GM21528 (cell line): ENCODE data around the gene UMODL1.
"Not testable (repeated sequence)": the region's sequence is repeated elsewhere in the genome, so short reads cannot be mapped to it uniquely, and the experiment has no call there.

Source experiments
- ATAC-seq: cut with Tn5 transposase; IDR thresholded peaks from one replicate; pipeline ENCODE4 v1.9.1; 2021; ENCODE audit warnings: mild to moderate bottlenecking, moderate library complexity; ENCODE audit not compliant: unreplicated experiment, low FRiP score

UMODL1 gene

DNA sequence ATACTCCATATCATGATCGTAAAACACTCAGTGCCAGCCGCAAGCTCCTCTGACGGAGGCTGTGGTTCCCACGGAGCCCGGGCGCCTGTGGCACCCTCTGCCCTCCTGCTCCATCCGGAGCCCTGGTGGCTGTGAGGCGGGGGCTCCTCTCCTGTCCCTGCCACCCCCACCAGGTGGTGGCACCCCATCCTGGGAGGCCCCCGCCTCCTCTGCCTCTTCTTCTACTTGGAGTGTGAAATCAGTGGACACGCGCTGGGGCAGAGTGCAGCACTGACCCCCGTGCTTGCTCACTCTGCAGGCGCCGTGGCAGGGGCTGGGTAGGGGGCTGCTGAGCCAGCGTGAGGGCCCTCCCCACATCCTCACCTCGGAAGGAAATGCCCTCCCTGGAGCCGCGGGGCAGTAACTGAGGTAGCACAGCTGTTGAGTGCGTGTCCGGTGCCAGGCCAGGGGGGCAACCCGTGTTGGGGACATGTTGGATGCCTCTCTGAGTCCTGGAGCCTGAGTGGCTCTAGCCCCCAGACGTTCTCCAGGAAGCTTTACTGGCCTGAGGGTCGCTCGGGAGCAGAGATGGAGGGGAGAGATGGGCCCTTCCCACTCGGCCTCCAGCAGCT, 89.1 kb downstream of the UMODL1 start:
- ATAC-seq: no peak

DNA sequence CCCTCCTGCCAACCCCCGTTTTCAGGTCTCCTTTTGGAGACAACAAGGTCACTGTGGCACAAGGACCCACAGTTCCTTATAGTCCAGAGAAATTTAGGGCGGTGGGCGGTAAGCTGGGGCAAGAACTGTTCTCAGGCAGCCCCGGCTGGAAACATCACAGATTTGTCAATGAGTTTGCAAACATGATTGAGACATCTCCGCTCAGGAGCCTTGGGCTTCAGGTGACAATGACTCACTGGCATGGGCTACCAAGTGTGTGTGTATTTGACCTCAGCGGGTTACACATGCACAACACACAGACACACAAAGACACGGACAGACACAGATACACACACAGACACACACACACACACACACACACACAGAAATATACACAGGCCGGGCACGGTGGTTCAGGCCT, 89.6 kb downstream of the UMODL1 start:
- no peak for ATAC-seq

DNA sequence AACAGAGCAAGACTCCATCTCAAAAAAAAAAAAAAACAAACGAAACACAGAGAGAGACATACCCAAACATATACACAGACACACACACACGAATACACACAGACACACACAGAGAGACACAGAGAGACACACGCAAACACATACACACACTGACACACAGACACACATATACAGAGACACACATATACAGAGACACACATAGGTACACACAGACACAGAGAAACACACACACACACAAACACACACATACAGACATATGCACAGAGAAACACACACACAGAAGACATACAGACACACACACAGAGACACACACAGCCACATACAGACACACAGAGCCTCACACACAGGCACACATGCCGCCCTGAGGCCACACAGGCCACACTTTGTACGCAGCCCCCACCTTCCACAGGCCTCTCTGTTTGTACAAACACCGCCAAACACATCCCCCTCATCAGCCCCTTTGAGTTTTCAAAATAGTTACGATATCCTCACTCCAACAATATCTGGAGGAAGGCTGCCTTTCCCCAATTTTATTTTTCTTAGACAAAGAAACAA, 90.4 kb downstream of the UMODL1 start:
- no peak for ATAC-seq

DNA sequence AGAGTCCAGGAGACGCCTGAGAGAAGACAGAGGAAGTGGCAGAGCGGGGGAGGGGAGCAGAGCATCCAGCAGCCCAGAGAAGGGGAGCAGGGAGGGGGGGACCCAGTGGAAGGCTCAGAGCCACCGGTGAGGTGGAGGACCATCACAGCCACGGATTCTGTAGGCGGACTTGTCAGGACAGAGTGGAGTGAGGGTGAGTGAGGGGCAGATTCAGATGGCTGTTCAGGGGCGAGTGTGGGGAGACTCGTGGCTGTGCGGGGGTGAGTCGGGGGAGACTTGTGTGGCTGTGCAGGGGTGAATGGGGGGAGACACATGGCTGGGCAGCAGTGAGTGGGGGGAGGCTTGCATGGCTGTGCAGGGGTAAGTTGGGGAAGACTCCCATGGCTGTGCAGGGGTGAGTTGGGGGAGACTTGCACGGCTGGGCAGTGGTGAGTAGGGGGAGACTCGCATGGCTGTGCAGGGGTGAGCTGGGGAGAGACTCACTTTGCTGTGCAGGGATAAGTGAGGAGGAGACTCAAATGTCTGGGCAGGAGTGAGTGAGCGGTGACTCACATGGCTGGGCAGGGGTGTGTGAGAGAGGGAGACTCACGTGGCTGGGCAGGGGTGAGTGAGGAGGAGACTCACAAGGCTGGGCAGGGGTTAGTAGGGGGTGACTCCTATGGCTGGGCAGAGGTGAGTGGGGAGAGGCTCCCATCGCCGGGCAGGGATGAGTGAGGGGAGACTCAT, 91.0 kb downstream of the UMODL1 start:
- ATAC-seq: no peak

DNA sequence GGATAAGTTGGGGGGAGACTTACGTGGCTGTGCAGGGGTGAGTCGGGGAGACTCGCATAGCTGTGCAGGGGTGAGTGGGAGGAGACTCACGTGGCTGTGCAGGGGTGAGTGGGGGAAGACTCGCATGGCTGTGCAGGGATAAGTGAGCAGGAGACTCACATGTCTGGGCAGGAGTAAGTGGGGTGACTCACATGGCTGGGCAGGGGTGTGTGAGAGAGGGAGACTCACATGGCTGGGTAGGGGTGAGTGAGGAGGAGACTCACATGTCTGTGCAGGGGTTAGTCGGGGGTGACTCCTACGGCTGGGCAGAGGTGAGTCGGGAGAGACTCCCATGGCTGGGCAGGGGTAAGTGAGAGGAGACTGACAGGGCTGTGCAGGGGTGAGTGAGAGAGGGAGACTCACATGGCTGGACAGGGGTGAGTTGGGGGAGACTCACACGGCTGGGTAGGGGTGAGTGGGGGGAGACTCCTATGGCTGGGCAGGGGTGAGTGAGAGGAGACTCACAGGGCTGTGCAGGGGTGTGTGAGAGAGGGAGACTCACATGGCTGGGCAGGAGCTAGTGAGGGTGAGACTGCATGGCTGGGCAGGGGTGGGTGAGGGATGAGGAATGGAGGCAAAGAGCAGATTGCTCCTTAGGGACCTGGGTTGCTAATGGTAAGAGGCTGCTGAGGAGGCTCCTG, 91.9 kb downstream of the UMODL1 start:
- ATAC-seq: no peak

DNA sequence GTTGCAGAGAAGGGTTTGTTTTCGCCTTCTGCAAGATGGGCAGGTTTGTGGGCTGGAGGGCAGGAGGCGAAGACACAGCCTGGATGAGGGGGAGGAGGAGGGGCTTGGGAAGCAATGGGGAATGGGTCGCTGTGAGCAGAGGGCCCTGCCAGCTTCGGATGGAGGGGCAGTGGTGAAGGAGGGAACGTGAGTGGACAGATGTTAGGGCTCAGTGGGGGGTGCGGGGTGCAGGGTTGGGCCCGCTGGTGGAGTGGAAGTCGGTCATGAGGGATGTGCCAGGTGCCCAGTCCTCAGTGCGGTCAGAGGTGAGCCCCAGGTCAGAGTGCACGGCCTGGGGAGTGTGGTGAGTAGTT, 92.4 kb downstream of the UMODL1 start:
- no peak for ATAC-seq

DNA sequence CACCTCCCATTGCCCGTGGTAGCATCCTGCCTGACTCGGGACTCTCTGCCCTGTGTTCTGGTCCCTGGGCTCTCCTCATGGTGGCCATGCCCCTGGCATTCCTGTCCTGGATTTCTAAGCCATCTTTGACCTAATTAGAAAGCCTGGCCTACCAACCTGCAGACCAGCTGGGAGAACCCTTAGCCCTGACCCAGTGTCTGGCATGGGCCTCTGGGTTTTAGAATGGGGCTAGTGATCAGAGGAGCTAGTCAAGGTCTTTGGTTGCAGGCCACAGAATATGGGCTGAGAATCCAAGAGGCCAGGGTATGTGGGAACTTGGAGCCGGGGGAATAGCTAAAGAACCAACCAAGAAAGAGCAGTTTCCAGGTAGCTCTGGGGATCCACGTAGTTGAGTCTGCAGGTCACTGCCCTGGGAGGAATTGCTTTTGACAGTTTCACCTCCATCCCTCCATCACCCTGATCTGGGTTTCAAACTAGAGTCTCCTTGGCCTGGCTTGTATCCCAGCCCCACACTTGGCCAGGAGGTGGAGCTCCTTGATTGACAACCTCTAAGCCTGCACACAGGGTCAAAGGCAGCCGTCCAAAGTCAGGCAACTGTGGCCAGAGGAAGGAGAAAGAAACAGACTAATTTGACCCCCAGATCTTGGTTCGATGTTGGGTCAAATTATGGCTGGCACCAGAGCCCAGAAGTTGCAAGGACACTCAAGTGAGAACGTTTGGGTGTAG, 93.1 kb downstream of the UMODL1 start:
- ATAC-seq: no peak

DNA sequence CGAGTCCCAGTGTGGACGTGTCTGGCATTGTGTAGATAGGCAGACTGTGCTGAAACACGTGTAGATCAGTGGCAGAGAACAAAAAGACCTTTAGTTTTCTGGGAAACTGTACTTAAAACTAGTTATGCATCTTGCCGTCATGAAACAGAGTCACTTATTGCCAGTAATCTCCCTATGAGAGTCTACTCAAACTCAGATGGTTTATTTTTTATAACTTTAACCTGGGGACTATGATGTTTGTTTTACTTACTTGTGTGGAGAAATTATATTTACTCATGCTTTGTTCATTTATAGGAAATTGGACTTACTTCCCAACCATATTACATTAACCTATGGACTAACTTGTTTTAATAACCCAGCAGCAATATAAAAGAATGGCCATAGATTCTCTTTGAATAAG, 93.7 kb downstream of the UMODL1 start:
- no peak for ATAC-seq

DNA sequence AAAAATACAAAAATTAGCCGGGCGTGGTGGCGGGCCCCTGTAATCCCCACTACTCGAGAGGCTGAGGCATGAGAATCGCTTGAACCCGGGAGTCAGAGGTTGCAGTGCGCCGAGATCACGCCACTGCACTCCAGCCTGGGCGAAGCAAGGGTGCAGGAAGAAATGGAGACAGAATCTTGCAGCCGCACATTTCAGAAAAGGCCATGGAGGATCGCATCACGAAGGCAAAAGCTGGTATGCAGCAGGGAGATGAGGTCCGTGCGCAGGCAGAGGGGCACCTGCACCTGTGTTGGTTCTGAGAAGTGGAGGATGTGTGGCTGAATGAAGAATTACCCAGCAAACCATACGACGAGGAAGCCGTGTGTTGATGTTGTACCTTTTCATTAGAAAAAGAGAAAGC, 94.8 kb downstream of the UMODL1 start:
- no peak for ATAC-seq

DNA sequence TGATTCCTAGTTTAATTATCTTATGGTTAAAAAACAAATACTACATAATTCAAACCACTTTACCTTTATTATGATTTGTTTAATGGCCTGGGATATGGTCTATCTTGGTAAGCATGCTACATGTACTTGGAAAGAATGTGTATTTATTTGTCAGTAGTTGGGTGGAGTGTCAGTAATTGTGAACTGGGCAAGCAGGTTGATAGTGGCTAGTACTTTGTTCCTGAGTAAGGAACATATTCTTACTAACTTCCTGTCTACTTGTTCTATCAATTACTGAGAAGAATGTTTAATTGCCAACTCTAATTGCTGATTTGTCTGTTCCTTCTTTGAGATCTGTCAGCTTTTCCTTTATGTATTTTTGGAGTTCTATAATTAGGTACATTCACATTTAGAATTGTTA, 98.6 kb downstream of the UMODL1 start:
- ATAC-seq: no peak

DNA sequence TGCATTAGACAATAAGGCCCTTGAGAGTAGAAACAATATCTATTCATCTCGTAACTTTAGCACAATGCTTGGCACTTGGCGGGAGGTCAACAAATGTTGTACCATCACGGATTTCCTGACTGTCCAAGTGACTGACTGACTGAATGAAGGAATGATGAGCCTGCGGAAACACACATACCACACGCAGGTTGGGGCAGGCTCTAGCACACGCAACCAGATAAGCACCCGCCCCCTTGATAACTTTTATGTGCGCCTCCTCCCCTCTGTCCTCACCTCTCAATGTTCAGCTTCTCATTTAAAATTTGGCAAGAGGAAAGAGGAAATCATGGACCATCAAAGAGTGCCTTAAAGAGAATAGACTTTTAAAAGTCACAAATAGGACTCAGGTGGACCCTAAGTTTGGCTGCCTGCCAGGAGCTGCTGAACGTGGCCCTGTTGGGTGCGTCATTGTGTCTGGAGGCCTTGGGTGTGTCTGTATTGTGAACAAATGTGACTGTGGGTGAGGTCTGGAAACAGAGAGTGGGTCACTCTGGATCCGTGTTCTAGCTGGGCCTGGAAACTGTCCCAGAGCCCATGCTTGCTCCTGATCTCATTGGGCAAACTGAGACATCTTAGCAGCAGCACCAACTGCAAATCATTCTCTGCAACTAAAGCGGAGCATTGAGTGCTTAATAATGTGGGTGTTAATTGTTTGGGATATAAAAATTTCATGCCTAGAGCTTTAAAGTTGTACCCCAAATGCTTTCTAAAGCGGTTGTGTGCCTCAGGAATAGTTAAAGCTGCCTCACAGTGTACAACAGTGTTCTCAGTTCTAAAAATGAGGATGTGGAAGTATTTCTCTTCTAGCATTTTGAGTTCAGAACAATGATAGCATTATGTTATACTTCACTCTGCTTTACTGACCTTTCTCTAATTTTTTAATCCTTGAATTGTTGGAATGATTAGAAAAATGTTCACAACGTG, 100.3 kb downstream of the UMODL1 start:
- ATAC-seq: no peak

DNA sequence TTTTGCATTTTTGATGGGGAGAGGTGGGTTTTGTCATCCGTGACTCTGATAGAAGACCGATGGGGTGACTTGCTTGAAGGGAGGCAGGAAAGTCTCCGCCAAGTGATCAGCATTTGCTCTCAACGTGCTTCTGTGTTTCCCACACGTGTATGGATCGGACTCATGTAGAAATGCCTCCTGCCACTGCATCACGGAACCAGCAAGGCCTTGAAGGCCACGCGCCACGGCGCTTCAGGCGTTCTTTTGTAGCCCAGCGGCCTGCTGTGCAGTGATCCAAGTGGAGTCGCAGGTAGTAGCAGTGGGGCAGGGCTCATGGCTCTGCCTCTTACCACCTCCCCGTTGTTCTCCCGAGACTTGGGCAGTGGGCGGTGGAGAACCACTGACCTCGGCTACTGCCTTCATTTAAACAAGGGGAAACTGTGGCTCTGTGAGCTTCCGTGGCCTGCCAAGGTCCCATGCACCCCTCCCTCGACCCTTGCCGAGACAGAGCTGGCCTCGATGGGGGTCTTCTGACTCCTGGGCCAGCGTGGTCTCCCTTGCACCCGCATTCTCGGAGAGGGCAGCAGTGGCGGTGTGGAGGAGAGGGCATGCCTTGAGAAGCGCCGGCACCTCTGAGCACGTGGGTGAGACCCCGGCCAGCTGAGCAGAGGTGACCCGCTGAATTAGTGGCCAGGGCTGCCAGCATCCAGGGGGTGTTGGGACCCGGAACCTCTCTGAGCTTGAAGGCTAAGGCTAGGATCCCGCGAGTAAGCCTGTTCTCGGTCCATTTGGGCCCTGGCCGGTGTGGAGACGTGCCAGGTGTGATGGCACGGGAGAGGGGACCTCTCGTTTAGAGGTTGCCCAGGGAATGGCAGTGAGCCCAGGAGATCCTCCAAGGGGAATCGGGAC, 101.7 kb downstream of the UMODL1 start:
- no peak for ATAC-seq

DNA sequence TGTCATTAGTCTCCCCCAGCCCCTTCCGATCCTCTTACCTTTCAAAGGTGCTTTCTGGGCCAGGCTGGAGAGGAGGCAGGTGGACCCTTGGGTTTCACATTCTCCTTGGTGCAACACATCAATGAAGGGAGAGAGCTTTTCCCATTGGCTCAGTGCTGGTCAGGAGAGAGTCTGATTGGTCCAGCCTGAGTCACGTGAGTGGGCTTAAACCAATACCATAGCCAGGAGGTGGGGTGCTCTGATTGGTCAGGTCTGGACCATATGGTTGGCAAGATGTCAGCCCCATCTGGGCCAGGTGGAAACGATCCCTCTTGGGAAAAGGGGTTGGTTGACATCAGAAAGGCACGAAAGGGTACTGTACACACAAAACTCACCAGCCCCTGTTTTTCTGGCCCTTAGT, 103.1 kb downstream of the UMODL1 start:
- no peak for ATAC-seq

DNA sequence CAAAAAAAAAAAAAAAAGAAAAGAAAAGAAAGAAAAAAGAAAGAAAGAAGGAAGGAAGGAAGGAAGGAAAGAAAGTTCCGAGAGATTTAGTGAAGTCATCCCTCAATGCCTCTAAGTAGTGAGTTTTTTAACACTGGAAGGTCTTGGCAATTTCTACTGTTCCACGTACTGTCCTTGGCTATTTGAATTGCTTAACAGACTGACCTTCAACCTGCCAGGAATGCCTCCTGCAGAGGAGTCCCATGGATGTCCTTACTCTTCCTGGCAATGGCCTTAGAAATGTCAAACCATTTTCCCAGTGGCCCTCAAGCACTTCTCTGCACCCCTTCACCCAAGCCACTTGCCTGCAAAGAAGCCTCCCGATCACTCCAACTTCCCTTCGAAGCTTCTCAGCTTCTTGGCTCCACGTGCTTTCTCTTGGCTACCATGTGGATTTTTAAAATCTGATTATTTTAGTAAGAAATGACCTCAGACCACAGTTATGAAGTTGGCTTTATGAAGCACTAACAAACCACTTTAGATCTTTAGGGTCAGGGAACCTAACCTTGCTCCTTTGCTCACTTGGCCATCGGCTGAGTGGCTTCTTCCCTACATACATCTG, 104.1 kb downstream of the UMODL1 start:
- no peak for ATAC-seq

DNA sequence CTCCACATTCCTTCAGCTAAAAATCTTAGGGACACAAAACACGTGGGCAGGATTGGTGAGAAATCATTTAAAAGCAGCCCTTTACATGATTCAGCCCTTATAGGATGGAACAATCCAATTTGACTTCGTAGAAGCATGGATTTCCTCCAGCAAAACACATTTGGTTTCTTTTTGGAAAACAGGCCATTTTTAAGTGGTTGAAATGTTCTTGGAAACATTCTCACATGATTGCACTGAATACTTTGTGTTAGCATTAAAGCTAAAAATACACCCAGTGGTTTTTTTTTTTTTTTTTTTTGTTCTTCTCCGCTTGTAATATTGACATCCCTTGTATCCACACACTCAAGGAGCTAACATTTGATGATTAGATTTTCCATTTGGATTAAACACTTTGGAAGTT, 105.7 kb downstream of the UMODL1 start:
- ATAC-seq: no peak

DNA sequence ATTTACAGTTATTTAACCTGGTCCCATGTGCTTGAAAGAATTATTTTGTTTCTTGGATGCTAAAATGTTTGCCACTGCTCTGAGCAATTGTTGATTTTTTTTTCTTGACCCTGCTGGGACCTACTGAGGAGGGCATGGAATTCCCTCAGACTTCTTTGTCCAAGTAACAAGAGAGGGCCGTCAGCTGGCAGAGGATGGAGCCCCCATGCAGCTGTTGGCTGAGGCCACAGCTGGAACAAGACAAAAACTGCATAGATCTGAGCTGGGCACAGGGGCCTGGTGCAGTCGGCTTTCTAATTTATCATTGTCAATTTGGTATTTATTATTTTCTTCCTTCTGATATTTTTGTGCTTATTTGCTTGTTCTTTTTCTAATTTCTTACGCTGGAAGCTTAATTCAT, 108.2 kb downstream of the UMODL1 start:
- no peak for ATAC-seq

DNA sequence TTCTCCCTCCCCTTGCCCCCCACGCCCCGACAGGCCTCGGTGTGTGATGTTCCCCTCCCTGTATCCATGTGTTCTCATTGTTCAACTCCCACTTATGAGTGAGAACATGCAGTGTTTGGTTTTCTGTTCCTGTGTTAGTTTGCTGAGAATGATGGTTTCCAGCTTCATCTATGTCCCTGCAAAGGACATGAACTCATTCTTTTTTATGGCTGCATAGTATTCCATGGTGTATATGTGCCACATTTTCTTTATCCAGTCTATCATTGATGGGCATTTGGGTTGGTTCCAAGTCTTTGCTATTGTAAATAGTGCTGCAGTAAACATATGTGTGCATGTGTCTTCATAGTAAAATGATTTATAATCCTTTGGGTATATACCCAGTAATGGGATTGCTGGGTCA, 108.9 kb downstream of the UMODL1 start:
- ATAC-seq: not testable (repeated sequence)

DNA sequence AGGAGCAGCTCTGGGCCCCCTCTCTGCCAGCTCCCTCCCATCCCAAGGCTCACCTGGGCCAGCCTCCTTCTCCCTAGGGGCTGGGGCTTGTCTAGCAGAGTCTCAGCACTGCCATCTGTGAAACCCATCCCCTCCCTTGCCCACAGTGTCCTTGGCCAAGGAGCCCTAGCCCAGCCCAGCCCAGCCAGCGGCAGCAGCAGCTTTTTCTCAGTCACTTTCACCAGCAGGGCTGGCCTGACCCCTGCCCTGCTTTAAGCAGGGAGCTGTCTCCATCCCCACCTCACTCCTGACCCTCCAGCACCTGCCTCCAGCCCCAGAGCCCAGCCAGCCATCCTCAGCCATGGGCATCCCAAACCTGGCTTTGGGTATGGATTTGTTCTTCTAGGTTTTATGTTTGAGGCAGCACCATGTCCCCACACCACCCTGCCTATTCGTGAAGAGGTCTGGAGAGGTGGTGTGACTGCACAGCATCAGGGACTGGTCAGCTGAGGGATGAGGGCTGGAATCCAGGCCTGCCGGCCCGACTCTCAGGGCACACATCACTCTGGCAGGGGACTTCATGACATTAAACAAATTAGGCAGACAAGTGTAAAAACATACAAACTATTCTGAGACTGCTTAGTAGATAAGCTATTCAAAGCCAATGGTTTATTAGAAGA, 111.7 kb downstream of the UMODL1 start:
- no peak for ATAC-seq
